ENCODE results near the gene SELPLG.
"Not testable (repeated sequence)": the region's sequence is repeated elsewhere in the genome, so short reads cannot be mapped to it uniquely, and the experiment has no call there.

SELPLG gene

DNA sequence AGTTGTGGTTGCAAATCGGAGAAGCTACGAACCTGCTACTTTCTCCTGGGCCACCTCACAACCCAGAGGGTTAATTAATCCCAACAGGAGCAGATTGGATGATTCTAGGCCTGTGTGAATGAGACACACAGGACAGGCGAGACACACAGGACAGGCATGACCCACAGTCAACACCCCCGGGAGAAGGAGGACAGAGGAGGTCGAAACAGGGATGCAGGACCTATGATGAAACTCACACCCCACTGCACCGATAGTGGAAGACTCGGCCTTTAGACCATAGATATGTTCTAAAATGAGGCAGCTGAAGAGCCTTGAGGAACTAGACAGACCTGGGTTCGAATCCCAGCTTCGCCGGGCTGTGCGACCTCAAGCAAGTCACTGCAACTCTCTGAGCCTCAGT lies 47.4 kb downstream of the SELPLG start:
- no peak for DNase-seq

DNA sequence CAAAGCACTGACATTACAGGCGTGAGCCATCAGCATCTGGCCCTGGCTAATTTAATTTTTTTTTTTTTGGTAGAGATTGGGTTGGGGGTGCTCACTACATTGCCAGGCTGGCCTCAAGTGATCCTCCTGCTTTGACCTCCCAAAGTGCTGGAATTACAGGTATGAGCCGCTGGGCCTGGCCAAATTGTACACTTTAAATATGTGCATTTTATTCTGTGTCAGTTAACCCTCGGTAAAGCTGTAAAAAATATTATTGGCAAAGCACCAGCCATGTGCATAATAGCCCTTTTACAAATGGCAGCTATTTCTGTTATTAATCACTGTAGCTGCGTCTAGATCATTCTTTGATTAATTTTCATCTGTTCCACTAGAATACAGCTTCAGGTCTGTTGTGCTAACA lies 47.8 kb downstream of the SELPLG start:
- DNase-seq, result no peak

DNA sequence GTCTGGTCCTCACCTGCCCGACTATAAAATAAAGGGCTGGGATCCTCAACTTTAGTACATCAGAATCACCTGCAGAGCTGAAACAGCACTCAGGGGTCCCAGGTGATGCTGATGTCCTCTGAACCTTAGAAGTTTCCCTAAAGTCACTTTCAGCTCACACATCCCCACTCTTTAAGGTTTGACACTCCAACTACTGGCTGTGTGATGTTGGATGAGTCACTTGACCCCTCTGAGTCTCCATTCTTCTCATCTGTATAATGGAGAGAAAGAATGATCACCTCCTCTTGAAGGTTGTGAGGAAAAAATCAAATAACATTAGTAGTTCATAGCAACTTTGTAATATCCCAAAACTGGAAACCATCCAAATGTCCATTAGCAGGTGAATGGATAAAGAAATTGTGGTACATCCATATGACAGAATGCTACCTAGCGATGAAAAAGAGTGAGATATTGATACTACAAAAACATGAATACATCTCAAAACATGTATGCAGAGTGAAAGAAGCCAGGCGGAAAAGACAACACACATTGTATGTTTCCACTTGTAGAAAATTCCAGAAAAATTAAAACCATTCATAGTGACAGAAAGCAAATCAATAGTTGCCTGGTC lies 49.1 kb downstream of the SELPLG start:
- no peak for DNase-seq

- no peak for DNase-seq
These were observed 49.7 kb downstream of the SELPLG start for GRCh38 chr12:108583991-108584390.

GRCh38 chr12:108582978-108583770 lies 50.5 kb downstream of the SELPLG start:
- DNase-seq, result no peak

DNA sequence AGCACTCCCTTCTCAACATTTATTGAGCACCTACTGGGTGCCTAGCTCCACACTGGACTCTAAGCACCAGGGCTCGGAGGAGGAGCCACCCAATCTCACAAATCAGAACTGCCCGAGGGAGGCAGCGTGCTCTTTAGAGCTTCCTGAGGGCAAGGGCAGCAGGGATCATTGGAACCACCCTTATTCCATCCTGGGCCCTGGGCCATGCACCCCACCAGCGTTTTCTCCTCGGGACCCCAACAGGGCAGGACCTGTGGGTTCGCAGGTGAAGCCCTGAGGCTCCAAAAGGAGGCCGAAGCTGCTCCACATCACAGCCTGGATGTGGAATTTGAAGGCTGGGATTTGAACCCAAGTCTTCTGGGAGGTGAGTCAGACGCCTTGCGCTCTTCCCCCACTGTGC lies 51.2 kb downstream of the SELPLG start:
- DNase-seq, result no peak

DNA sequence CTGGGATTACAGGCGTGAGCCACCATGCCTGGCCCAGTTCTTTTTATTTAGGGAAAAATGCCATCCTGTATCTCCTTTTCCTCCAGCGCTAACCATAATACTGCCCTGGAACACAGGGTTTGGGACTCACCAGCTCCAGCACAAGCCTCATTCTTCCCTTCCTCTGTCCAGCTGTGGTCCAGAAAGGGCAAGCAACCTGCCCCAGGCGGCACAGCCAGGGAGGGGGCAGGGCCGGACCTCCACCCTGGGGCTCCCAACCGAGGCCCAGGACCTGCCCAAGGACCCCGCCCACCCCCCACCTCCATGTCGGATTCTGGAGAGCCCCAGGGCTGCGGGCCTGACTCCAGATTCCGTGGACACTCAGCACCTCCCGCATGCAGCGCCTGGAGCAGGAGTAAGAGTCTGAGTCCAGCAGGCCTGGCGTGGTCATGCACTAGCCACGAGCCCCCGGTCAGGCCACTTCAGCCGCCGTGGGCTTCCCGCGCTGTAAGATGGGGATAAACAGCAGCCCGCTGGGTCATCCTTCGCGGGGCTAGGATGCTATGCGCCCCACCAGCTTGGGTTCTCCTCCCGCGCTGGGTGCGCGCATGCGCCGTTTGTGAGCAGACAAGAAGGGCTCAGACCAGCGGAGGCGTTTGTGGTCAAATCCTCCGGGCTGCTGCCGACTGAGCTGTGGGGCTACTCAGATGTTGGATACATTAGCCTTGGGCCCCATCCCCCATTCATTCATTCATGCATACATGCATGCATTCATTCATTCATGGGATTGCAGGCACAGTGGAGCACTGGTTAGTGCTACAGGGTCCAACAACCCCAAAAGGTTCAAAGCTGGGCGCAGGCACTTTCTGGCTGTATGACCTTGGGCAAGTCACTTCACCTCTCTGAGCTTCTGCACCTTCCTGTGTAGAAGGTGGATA lies 52.1 kb downstream of the SELPLG start:
- DNase-seq, result no peak

GRCh38 chr12:108580531-108580930 lies 53.2 kb downstream of the SELPLG start:
- no peak for DNase-seq

DNA sequence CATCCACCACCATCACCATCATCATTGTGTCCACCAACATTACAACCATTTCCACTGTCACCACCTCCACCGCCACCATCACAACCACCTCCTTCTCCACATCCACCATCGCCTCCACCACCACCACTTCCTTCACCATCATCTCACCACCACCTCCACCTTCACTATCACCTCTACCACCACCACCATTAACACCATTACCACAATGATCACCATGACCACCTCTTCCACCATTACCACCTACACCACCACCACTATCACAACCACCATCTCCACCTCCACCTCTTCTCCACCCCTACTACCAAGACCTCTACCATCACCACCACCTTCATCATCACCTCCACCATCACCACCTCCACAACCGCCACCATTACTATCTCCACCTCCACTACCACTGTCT lies 54.9 kb downstream of the SELPLG start:
- DNase-seq, result no peak

DNA sequence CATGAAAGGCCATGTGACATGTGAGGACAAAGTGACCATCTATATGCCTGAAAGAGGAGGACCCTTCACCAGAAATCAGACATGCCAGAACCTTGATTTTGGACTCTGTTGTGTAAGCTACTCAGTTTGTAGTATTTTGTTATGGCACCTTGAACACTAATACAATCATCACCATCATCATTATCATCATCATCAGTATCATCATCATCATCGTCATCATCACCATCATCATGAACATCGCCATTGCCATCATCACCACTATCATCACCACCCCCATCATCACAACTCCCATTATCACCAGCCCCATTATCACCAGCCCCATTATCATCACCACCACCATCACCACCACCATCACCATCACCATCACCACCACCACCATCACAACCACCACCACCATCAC lies 55.4 kb downstream of the SELPLG start:
- no peak for DNase-seq

- DNase-seq, result no peak
These were observed 56.2 kb downstream of the SELPLG start for GRCh38 chr12:108577458-108577857.

DNA sequence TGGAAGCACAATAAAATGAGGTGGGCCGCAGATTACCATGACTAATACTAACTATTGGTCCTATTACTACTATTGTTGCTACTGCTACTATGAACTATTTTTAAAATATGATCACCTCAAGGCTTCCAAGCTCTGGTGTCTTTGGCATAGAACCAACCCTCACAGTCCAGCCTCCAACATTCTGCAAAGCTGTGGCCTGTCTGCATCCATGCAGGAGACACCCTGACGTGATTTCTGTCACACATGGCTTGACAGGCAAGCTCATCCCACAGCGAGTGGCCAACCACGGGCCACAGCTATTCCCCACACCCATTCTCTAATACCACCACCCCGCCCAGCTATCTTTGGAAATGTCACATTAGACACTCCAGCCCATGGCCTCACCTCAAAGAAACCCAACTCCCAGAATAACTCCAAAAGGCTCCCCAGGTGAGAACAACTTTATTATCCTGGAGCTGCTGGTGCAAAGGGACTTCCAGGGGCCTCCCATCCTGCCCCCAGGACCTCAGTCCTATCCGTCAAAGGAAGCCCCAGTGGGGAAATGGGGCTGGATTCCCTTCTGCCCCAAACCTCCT lies 56.9 kb downstream of the SELPLG start:
- DNase-seq, result no peak

DNA sequence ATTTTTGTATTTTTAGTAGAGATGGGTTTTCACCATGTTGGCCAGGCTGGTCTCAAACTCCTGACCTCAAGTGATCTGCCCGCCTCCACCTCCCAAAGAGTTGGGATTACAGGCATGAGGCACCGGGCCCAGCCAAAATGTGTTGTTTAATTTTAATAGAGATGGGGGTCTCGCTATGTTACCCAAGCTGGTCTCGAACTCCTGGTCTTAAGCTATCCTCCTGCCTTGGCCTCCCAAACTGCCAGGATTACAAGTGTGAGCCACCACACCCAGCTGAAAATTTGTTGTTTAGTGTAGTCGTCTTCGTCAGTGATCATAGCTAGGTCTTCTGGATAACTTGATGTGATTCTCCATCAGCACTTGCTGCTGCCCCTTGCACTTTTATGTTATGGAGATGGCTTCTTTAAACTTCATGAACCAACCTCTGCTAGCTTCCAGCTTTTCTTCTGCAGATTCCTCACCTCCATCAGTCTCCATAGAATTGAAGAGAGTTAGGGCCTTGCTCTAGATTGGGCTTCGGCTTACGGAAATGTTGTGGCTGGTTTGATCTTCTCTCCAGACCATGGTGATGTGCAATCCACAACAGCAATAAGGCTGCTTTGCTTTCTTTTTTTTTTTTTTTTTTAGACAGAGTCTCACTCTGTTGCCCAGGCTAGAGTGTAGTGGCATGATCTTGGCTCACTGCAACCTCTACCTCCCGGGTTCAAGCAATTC lies 58.3 kb downstream of the SELPLG start:
- no peak for DNase-seq

DNA sequence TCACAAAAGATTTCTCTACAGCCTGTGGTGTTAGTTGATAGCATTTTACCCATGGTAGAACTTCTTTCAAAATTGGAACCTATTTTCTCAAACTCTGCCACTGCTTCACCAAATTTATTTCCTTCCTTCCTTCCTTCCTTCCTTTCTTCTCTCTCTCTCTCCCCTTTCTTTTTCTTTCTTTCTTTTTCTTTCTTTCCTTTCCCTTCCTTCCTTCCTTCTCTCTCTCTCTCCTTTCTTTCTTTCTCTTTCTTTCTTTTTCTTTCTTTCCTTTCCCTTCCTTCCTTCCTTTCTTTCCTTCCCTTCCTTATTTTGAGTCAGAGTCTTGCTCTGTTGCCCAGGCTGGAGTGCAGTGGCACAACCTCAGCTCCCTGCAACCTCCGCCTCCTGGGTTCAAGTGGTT lies 59.4 kb downstream of the SELPLG start:
- DNase-seq, result not testable (repeated sequence)

GRCh38 chr12:108573317-108573716 lies 60.4 kb downstream of the SELPLG start:
- DNase-seq, result peak; percentile 34

- no peak for DNase-seq
These were observed 61.4 kb downstream of the SELPLG start for GRCh38 chr12:108572166-108572790.
